Measurements from ENCODE around the gene DBN1.
A peak's percentile ranks its signal among the peaks of the same experiment; 100 is the strongest.

DBN1 gene

DNA sequence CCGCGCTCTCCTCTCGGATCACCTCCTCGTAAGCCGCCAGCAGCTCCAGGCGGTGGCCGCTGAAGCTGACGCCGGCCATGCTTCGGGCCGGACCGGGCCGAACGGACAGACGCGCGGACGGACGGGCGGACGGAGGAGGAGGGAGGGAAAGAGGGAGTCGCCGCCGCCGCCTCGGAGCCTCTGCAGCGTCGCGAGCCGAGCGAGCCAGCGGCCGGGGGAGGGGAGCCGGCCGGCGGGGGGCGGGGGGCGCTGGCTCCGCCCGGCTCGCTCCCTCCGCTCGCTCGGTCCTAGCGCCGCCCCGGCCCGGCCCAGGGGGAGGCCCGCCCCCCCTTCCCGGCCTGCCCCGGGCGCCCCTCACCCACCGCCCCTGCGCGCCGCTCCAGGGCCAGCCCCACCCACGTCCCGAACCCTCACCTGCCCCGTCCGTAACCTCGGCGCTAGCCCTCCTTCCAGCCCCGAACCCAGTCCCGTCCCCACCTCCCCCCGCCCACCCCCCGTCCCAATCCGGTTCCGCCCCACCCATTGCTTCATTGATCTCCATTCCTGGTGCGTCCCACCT lies at the start of gene DBN1:
Gene DBN1 (minus strand): TSS at position 192 of the 559 bp plus-strand sequence. CDS start 113 bp downstream, at position 79.
- Mint-ChIP-seq H3K27me3 (peaks cover 5% of the 10 kb centered on the region), H3K4me1 (ENCODE audit: low read depth) (peaks cover 54% of the 10 kb centered on the region), H3K27ac (peak within 1 kb of the TSS; percentile 82), H3K4me3 (peak within 1 kb of the TSS; percentile 78), H3K36me3 (ENCODE audit: low read depth) (peaks cover 20% of the 10 kb centered on the region), H3K9me3 (no peaks in the 10 kb centered on the region)
- DNase-seq: no peak

GRCh38 chr5:177520916-177521513 lies 47.6 kb upstream of the DBN1 start:
- DNase-seq: no peak
- Mint-ChIP-seq H3K9me3 (no peaks in the 10 kb centered on the region), H3K4me3 (no peak overlapping the region), H3K36me3 (ENCODE audit: low read depth) (peaks cover 75% of the 10 kb centered on the region), H3K4me1 (ENCODE audit: low read depth) (peaks cover 33% of the 10 kb centered on the region), H3K27me3 (no peaks in the 10 kb centered on the region), H3K27ac (peak overlapping the region; percentile 88)

GRCh38 chr5:177520271-177520670 lies 46.8 kb upstream of the DBN1 start:
- no peaks in the 10 kb centered on the region for H3K9me3 Mint-ChIP-seq
- peaks cover 40% of the 10 kb centered on the region for H3K4me1 Mint-ChIP-seq (ENCODE audit: low read depth)
- no peak for DNase-seq
- no peak overlapping the region for H3K4me3 Mint-ChIP-seq
- H3K27me3 Mint-ChIP-seq: no peaks in the 10 kb centered on the region
- peaks cover 76% of the 10 kb centered on the region for H3K36me3 Mint-ChIP-seq (ENCODE audit: low read depth)
- H3K27ac Mint-ChIP-seq: peak overlapping the region; percentile 88

DNA sequence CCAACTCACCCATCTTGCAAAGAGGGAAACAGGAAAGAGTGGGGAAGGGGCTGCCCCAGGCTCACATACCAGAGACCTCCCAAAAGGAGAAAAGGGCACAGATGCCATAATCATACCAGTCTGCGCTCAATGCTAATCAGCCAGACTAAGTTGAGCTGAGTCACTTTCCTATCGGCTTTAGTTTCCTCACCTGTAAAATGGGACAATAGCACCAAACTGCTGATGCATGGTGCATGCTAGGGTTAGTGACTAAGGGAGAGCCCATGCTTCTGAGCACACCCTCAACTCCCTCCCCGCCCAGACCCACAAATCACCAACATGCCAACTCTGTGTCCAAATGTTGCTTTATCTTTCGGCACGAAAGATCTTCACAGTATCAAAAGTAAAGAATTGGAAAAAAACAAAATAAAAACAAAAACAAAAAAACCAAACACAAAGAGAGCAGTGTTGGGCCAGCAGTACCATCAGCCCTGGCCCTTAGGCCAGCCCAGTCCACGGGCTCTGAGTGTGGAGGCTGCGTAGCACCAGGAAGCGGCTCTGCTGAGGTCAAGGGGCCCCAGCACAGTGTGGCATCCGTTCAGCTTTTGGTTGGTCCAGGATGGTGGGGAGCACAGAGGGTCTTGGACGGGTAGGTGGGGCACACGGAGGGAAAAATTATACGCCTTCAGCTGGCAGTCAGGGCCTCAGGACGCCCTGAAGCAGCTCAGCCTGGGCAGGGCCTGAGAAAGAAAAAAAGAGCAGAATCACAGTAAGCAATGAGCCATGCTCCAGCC lies 46.2 kb upstream of the DBN1 start:
- Mint-ChIP-seq H3K4me1 (ENCODE audit: low read depth) (peaks cover 47% of the 10 kb centered on the region), H3K4me3 (peak overlapping the region; percentile 56)

DNA sequence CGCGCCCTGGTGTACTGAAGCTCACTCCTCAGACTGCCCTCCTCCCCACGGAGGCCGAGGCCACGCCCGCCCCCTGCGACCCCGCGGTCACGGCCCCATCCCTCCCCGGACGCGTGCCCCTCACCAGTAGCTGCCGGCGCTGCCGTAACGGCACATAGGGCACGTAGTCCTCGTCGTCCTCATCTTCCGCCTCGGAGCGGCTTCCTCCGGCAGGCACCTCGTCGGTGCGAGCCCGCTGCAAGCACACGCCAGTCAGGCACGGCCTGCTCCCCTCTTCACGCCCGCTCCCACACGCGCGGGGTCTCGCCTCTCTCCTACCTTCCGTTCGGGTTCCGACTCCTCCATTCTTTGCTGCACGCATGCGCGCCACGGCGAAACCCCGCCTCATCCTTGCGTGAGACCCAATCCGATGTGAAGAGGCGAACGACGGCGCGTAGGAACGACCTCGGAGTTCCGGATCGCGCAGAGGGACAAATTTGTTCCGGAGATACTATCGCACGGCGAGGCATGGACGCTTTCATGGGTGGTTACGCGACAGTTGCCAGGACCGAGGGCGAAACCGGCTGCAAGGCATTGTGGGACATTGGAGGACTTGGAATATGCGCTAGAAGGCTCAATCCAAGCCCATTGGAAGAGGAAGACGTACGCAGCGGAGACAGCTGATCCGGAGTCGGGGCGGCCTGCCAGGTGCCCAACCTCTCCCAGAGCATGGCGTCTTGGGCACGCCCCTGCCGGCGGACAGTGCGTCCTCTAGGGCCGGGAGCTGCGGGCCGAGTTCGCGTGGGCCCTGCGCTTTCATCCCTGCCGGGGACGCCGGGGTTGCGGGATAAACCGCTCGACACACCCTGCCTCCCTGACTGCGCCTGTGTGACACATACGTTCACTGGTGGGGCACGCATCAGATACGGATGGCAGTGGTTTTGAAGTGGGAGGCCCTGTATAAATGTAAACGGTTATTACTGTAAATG lies 43.5 kb upstream of the DBN1 start, which contains the start of gene DDX41:
Gene DDX41 (minus strand): TSS at position 361 of the 968 bp plus-strand sequence. CDS start 16 bp downstream, at position 345.
- DNase-seq: peak; percentile 96
- H3K27me3 Mint-ChIP-seq: no peaks in the 10 kb centered on the region
- peak within 1 kb of the TSS; percentile 95 for H3K27ac Mint-ChIP-seq
- no peaks in the 10 kb centered on the region for H3K9me3 Mint-ChIP-seq
- peaks cover 52% of the 10 kb centered on the region for H3K4me1 Mint-ChIP-seq (ENCODE audit: low read depth)
- peak within 1 kb of the TSS; percentile 91 for H3K4me3 Mint-ChIP-seq
- H3K36me3 Mint-ChIP-seq (ENCODE audit: low read depth): peaks cover 87% of the 10 kb centered on the region

More for the DNA sequence above, 46.2 kb upstream of the DBN1 start:
- peaks cover 77% of the 10 kb centered on the region for H3K36me3 Mint-ChIP-seq (ENCODE audit: low read depth)
- peak overlapping the region; percentile 73 for H3K27ac Mint-ChIP-seq
- DNase-seq: no peak
- H3K9me3 Mint-ChIP-seq: no peaks in the 10 kb centered on the region
- no peaks in the 10 kb centered on the region for H3K27me3 Mint-ChIP-seq

DNA sequence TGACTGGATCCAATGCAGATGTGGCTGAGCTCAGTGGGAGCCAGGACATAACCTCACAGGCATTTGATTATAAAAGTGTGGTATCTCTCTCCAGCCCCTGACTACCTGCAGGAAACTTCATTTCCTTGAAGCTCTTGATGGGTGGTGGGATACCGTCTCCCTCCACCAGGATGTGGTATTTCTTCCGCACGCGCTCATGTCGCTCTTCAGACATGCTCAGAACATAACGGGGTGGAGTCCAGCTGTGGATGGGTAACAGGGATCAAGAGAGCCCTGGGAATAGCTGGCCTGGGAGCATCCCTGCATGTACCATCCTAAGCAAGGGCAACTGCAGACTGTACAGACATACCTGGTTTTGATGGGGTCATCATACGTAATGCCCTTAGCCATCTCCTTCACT lies 42.1 kb upstream of the DBN1 start:
- Mint-ChIP-seq H3K27ac (peak overlapping the region; percentile 95), H3K4me1 (ENCODE audit: low read depth) (peaks cover 44% of the 10 kb centered on the region), H3K9me3 (no peaks in the 10 kb centered on the region), H3K36me3 (ENCODE audit: low read depth) (peaks cover 87% of the 10 kb centered on the region), H3K27me3 (no peaks in the 10 kb centered on the region), H3K4me3 (peak overlapping the region; percentile 91)
- no peak for DNase-seq

DNA sequence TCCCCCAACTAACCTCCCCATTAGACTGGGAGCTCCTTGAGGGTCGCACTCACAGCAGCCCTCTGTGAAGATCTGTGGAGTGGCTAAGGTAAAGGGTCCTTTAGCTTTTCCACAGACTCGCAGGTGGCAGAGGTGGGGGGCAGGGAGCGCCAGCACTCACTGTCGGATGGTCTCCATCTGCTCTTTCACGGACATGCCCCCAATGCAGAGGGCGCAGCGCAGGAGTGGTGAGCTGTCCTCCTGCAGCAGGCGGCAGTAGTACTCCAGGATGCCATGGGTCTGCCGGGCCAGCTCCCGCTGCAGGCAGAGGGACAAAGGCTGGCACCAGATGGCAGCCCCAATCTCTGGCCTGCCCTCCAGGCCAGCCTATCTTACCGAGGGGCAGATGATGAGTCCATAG lies 41.1 kb upstream of the DBN1 start:
- DNase-seq: no peak
- H3K4me1 Mint-ChIP-seq (ENCODE audit: low read depth): peaks cover 40% of the 10 kb centered on the region
- peaks cover 84% of the 10 kb centered on the region for H3K36me3 Mint-ChIP-seq (ENCODE audit: low read depth)
- H3K27ac Mint-ChIP-seq: no peak overlapping the region
- H3K4me3 Mint-ChIP-seq: peak overlapping the region; percentile 91
- no peaks in the 10 kb centered on the region for H3K27me3 Mint-ChIP-seq
- no peaks in the 10 kb centered on the region for H3K9me3 Mint-ChIP-seq

- Mint-ChIP-seq H3K27ac (no peak overlapping the region), H3K4me1 (ENCODE audit: low read depth) (peaks cover 34% of the 10 kb centered on the region), H3K27me3 (no peaks in the 10 kb centered on the region), H3K9me3 (no peaks in the 10 kb centered on the region), H3K4me3 (no peak overlapping the region), H3K36me3 (ENCODE audit: low read depth) (peaks cover 85% of the 10 kb centered on the region)
- no peak for DNase-seq
Observed at GRCh38 chr5:177513500-177513899, 40.1 kb upstream of the DBN1 start.

- H3K36me3 Mint-ChIP-seq (ENCODE audit: low read depth): peaks cover 85% of the 10 kb centered on the region
- no peaks in the 10 kb centered on the region for H3K9me3 Mint-ChIP-seq
- H3K4me3 Mint-ChIP-seq: no peak overlapping the region
- H3K4me1 Mint-ChIP-seq (ENCODE audit: low read depth): peaks cover 34% of the 10 kb centered on the region
- DNase-seq: no peak
- no peak overlapping the region for H3K27ac Mint-ChIP-seq
- H3K27me3 Mint-ChIP-seq: no peaks in the 10 kb centered on the region
Observed at GRCh38 chr5:177512736-177513380, 39.4 kb upstream of the DBN1 start.

DNA sequence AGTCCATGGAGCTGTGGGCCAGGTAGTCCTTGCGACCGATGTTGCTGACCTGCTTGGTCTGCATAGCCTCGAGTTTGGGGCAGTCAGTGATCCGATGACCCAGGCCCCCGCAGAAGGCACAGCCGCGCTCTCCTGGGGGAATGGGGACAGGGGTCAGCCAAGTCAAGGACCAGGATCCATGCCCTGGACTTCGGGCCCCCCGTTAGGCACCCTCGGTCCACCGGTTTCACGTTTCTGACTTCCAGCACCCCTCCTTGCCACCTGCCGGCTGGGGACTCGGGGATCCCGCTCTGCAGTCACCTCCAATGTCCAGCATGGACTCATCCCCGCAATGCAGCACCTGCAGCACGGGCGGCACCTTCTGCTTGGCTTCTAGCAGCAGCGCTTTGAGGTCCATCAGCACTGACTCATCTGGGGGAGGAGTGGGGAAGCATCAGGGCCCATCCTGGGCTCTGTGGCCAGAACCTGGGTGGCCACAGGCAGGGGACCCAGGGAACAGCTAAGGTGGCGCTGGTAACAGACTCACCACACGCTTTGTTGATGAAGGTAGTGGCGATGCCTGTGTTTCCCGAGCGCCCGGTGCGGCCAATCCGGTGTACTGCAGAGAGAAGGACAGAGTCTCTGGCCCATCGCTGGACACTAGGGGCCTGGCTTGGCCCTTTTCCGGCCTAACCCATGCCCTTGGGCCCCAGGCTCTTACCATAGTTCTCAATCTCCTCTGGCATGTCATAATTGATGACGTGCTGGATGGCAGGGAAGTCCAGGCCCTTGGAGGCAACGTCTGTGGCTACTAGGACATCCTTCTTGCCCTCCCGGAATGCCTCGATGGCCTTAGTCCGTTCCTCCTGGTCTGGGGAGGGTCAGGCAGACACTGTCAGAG lies 38.6 kb upstream of the DBN1 start:
- Mint-ChIP-seq H3K4me3 (no peak overlapping the region), H3K4me1 (ENCODE audit: low read depth) (peaks cover 34% of the 10 kb centered on the region), H3K27ac (no peak overlapping the region), H3K27me3 (no peaks in the 10 kb centered on the region), H3K36me3 (ENCODE audit: low read depth) (peaks cover 84% of the 10 kb centered on the region), H3K9me3 (no peaks in the 10 kb centered on the region)
- no peak for DNase-seq

DNA sequence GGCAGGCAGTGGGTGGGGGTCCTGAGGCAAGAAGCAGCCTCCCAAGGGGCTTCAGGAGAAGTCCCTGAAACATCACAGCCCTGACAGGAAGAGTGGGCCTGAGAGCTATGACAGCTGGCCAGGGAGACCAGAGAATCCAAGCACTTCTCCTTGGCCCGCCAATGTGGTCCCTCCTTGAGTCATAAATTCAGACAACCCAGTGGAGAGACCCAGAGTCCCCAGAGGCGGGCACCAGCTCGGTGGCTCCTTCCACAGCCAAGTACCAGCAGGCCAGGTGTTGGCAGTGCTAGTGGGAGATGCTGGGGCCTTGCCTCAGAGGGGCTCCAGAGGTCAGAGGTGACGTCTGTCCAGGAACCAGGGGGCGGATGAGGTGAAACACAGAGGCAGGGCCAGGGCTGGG lies 37.7 kb upstream of the DBN1 start:
- Mint-ChIP-seq H3K9me3 (no peaks in the 10 kb centered on the region), H3K27ac (no peak overlapping the region), H3K36me3 (ENCODE audit: low read depth) (peaks cover 77% of the 10 kb centered on the region), H3K4me3 (no peak overlapping the region), H3K4me1 (ENCODE audit: low read depth) (peaks cover 31% of the 10 kb centered on the region), H3K27me3 (no peaks in the 10 kb centered on the region)
- no peak for DNase-seq

GRCh38 chr5:177510567-177511053 lies 37.2 kb upstream of the DBN1 start:
- Mint-ChIP-seq H3K4me3 (no peak overlapping the region), H3K36me3 (ENCODE audit: low read depth) (peaks cover 71% of the 10 kb centered on the region), H3K9me3 (no peaks in the 10 kb centered on the region), H3K27ac (no peak overlapping the region), H3K27me3 (no peaks in the 10 kb centered on the region), H3K4me1 (ENCODE audit: low read depth) (peaks cover 25% of the 10 kb centered on the region)
- DNase-seq: no peak

GRCh38 chr5:177509991-177510566 lies 36.6 kb upstream of the DBN1 start:
- Mint-ChIP-seq H3K27ac (no peak overlapping the region), H3K36me3 (ENCODE audit: low read depth) (peaks cover 66% of the 10 kb centered on the region), H3K4me3 (no peak overlapping the region), H3K4me1 (ENCODE audit: low read depth) (peaks cover 20% of the 10 kb centered on the region), H3K9me3 (no peaks in the 10 kb centered on the region), H3K27me3 (no peaks in the 10 kb centered on the region)
- DNase-seq: no peak
